Glomerular visceral epithelial cell (primary cell): ENCODE results near the gene SDHAF2.
A peak's percentile ranks its signal among the peaks of the same experiment; 100 is the strongest.
"Not testable (repeated sequence)": the region's sequence is repeated elsewhere in the genome, so short reads cannot be mapped to it uniquely, and the experiment has no call there.

Experiments used
- DNase-seq: peaks from one replicate; pipeline ENCODE4 v3.0.0-alpha.2; 2016; ENCODE audit errors: extremely low spot score

Gene SDHAF2

GRCh38 chr11:61476371-61476770 lies 46.4 kb downstream of the SDHAF2 start:
- DNase-seq = no peak

GRCh38 chr11:61477126-61477525 lies 47.2 kb downstream of the SDHAF2 start:
- DNase-seq = no peak

- peak; percentile 34 for DNase-seq
Observed at GRCh38 chr11:61477727-61478148, 47.8 kb downstream of the SDHAF2 start.

GRCh38 chr11:61479360-61480058 lies 49.6 kb downstream of the SDHAF2 start:
- not testable (repeated sequence) for DNase-seq

- DNase-seq = no peak
Observed at GRCh38 chr11:61480261-61480993, 50.5 kb downstream of the SDHAF2 start.

GRCh38 chr11:61480994-61481335 lies 51.0 kb downstream of the SDHAF2 start:
- DNase-seq = no peak

- no peak for DNase-seq
Observed at GRCh38 chr11:61481806-61482205, 51.9 kb downstream of the SDHAF2 start.

GRCh38 chr11:61482513-61482912 lies 52.6 kb downstream of the SDHAF2 start:
- no peak for DNase-seq

- no peak for DNase-seq
Observed at GRCh38 chr11:61484541-61484940, 54.6 kb downstream of the SDHAF2 start.

- no peak for DNase-seq
Observed at GRCh38 chr11:61485080-61485479, 55.2 kb downstream of the SDHAF2 start.

GRCh38 chr11:61486011-61486620 lies 56.2 kb downstream of the SDHAF2 start:
- DNase-seq = no peak

- peak; percentile 32 for DNase-seq
Observed at GRCh38 chr11:61486779-61487178, 56.9 kb downstream of the SDHAF2 start.

GRCh38 chr11:61487342-61488025 lies 57.6 kb downstream of the SDHAF2 start:
- no peak for DNase-seq

GRCh38 chr11:61488651-61489291 lies 58.8 kb downstream of the SDHAF2 start:
- no peak for DNase-seq

GRCh38 chr11:61489833-61490721 lies 60.2 kb downstream of the SDHAF2 start:
- DNase-seq = no peak

- DNase-seq = no peak
Observed at GRCh38 chr11:61491736-61492395, 61.9 kb downstream of the SDHAF2 start.

GRCh38 chr11:61494381-61494961 lies 64.5 kb downstream of the SDHAF2 start:
- no peak for DNase-seq

GRCh38 chr11:61495801-61496601 lies 66.1 kb downstream of the SDHAF2 start:
- no peak for DNase-seq
